ENCODE measurements around the gene FAM107B.

The FAM107B gene

DNA sequence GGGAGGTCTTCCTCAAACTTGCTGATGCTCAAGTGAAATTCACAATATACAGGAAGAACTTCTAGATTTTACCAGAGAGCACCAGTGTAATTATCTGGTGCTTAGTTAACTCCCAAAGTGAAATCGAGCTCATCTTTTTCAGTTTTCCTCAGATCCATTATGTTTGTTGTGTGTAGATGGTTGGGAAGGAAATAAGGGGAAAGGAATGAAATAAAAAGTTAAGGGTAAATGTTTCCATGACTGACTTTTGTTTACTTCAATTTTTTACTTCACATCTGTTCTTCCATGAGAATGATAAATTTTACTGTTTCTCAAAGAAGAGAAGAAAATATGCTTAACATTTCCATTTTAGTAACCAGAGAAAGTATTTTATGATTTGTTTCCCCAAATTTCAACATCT lies 21.3 kb downstream of the FAM107B start:
- no peaks in the 10 kb centered on the region for H3K27me3 ChIP-seq
- TF ChIP-seq, protein P1, sequence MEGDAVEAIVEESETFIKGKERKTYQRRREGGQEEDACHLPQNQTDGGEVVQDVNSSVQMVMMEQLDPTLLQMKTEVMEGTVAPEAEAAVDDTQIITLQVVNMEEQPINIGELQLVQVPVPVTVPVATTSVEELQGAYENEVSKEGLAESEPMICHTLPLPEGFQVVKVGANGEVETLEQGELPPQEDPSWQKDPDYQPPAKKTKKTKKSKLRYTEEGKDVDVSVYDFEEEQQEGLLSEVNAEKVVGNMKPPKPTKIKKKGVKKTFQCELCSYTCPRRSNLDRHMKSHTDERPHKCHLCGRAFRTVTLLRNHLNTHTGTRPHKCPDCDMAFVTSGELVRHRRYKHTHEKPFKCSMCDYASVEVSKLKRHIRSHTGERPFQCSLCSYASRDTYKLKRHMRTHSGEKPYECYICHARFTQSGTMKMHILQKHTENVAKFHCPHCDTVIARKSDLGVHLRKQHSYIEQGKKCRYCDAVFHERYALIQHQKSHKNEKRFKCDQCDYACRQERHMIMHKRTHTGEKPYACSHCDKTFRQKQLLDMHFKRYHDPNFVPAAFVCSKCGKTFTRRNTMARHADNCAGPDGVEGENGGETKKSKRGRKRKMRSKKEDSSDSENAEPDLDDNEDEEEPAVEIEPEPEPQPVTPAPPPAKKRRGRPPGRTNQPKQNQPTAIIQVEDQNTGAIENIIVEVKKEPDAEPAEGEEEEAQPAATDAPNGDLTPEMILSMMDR (IDR thresholded peaks at IDR 0.05): no peak
- no peak overlapping the region for H3K27ac ChIP-seq
- no peaks in the 10 kb centered on the region for H3K9me3 ChIP-seq
- no peaks in the 10 kb centered on the region for H3K36me3 ChIP-seq
- H3K4me3 ChIP-seq (ENCODE audit: low read depth in 1 of 2, low read length in 1 of 2): no peak overlapping the region
- H3K4me1 ChIP-seq (ENCODE audit: control insufficient read depth in 1 of 2, insufficient read depth in 1 of 2, low read depth in 1 of 2, low read length in 1 of 2): peaks cover 28 to 30% of the 10 kb centered on the region in 2 experiments

DNA sequence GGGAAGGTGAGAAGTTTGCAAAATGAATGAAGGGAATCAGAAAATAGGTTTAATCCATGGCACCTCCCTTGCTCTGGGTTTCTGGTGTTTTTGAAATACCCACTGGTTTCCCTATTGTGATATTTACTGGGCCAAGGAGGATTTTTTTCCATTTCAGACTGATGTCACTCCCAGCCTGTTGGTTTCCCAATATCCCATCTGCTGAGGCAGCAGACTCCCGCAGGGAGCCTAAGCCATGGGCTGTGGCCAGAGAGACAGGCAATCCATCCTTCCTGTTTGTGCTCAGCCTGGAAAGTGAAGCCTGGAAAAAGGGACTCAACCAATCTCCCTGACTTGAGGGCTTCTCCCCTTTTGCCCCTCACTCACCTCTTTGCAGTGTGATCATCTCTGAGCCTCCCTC lies 22.8 kb downstream of the FAM107B start:
- TF ChIP-seq, protein P1 (IDR thresholded peaks at IDR 0.05): no peak
- H3K9me3 ChIP-seq: no peaks in the 10 kb centered on the region
- H3K27me3 ChIP-seq: no peaks in the 10 kb centered on the region
- peak overlapping the region; percentile 27 for H3K27ac ChIP-seq
- no peak overlapping the region for H3K4me3 ChIP-seq (ENCODE audit: low read depth in 1 of 2, low read length in 1 of 2)
- H3K4me1 ChIP-seq (ENCODE audit: control insufficient read depth in 1 of 2, insufficient read depth in 1 of 2, low read depth in 1 of 2, low read length in 1 of 2): peaks cover 13 to 16% of the 10 kb centered on the region in 2 experiments
- H3K36me3 ChIP-seq: no peaks in the 10 kb centered on the region

DNA sequence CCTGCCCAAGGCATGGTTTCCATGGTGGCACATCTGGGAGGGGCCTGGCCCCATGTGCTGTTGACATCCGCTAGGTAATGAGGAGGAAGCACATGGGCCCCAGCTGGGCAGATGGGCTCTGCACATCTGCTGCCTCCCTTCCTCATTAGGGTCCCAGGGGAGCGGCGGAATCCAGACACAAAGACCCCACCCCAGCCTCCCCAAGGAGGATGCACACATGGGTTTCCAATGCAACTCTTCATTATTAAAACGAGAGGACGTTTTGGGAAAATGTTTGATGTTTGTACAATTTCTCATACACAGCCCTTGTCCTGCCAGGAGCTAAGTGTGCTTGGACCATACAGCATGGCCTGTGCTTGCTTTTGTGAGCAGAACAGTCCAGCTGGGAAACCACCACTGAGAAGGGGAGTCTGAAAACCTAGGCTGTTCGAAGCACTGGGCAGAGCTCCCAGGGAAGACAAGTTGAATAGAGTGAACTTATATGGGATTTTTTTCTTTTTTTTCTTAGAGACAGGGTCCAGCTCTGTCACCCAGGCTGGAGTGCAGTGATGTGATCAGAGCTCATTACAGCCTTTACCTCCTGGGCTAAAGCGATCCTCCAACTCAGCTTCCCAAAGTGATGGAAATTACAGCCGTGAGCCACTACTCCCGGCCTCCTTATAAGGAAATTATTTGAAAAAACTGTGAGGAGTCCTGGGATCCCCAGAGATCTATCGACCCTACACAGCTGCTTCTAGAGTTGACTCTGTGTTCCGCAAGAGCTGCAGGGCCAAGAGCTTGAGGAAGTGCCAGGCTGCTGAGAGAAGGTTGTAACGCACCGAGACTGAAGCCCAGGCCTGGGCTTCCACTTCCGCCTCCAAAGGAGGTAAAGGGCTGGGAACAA lies 23.4 kb downstream of the FAM107B start:
- TF ChIP-seq, protein P1 (IDR thresholded peaks at IDR 0.05): no peak
- Histone ChIP-seq H3K27me3 (no peaks in the 10 kb centered on the region), H3K36me3 (no peaks in the 10 kb centered on the region), H3K4me3 (ENCODE audit: low read depth in 1 of 2, low read length in 1 of 2) (no peak overlapping the region), H3K9me3 (no peaks in the 10 kb centered on the region), H3K4me1 (ENCODE audit: control insufficient read depth in 1 of 2, insufficient read depth in 1 of 2, low read depth in 1 of 2, low read length in 1 of 2) (peaks cover 13 to 16% of the 10 kb centered on the region in 2 experiments), H3K27ac (peak overlapping the region; percentile 27)

DNA sequence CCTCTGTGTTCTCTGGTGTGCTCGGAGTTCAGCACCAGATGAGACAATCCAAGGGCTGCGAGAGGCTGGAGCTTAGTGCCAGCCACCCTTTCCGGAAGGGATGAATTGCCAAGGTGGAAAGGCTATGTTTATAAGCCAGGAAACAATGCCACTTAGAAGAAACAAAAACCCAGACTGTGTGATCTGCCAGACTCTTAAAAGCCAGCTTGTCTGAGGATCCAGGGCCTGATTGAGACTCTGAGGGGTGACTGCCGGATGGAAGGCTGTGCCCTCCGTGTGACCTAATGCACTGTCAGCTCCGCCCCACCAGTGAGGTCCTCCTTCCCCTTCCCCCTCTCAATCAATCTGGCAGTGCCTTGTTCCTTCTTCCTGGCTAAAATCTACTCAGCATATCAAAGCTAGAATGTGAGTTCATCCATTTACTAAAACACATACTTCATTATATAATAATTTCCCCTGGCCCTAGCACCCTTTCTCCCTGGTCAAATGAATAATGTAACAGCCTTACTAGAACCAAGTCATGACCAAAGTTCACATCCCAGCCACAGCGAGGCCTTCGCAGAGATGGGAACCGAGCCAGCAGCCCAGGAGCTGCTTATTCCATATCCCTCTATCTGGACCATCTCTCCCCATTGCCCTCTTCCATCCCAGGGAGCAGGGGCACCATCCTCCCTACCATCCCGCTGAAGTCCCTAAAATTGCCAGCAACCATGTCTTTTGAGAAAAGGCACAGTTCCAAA lies 25.5 kb downstream of the FAM107B start:
- H3K27ac ChIP-seq: no peak overlapping the region
- TF ChIP-seq, protein P1 (IDR thresholded peaks at IDR 0.05): no peak
- no peaks in the 10 kb centered on the region for H3K9me3 ChIP-seq
- H3K27me3 ChIP-seq: no peaks in the 10 kb centered on the region
- H3K36me3 ChIP-seq: no peaks in the 10 kb centered on the region
- H3K4me1 ChIP-seq (ENCODE audit: control insufficient read depth in 1 of 2, insufficient read depth in 1 of 2, low read depth in 1 of 2, low read length in 1 of 2): peaks cover 13 to 16% of the 10 kb centered on the region in 2 experiments
- H3K4me3 ChIP-seq (ENCODE audit: low read depth in 1 of 2, low read length in 1 of 2): no peak overlapping the region

DNA sequence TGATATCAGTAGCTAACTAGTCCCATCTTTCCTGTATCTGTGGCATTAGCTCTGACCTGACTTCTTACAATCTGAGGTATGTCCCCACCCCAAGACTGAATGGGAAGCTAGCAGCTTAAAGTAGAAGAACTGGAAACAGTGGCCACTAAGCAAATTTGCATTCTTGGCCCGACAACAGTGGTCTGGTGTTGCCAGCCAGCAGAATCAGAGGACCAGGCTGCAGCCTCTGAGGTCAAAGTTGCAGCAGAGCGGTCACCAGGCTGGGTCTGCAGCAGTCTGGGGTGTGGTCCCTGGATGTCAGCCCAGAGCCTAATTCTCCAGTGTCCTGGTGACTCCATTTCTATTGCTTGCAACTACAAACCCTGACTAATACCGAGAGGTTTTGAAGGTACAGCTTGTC lies 26.3 kb downstream of the FAM107B start:
- peaks cover 13 to 16% of the 10 kb centered on the region in 2 experiments for H3K4me1 ChIP-seq (ENCODE audit: control insufficient read depth in 1 of 2, insufficient read depth in 1 of 2, low read depth in 1 of 2, low read length in 1 of 2)
- no peaks in the 10 kb centered on the region for H3K36me3 ChIP-seq
- H3K4me3 ChIP-seq (ENCODE audit: low read depth in 1 of 2, low read length in 1 of 2): no peak overlapping the region
- no peaks in the 10 kb centered on the region for H3K9me3 ChIP-seq
- TF ChIP-seq, protein P1 (IDR thresholded peaks at IDR 0.05): no peak
- H3K27me3 ChIP-seq: no peaks in the 10 kb centered on the region
- H3K27ac ChIP-seq: no peak overlapping the region
